CD4-positive, alpha-beta T cell (primary cell): ENCODE measurements around the gene EHF. TPM values are rescaled to one million over a fixed set of nuclear protein-coding genes. Genes with fewer than 3 reads are reported as not detected.

Source experiments
- ATAC-seq: fragments of 200-7000 bp; cut with Tn5 transposase; one replicate; pipeline ENCODE4 v1.10.0; 2022; ENCODE audit warnings: mild to moderate bottlenecking; ENCODE audit not compliant: poor library complexity
- CTCF ChIA-PET: fragments of 350-600 bp; sonication (Branson Sonifier 250); formaldehyde crosslinking; loops from one replicate; lab custom pipeline; 2021; ENCODE audit warnings: antibody characterized with exemption, inconsistent platforms; lab: Charles Lee
- POLR2A ChIA-PET: fragments of 350-600 bp; sonication (Branson Sonifier 250); formaldehyde crosslinking; loops from one replicate; lab custom pipeline; 2021; ENCODE audit warnings: antibody characterized with exemption, inconsistent platforms; lab: Charles Lee
- DNase-seq, 14 experiments: peaks; one replicate each; pipeline ENCODE4 v3.0.0-alpha.2; 2013 to 2020; ENCODE audit warnings: mixed read lengths in 2 of 14
- H3K27ac ChIP-seq, 2 donors: one replicate each; pipeline versions ENCODE4 v1.5.1 to v1.7.0; 2013; ENCODE audit warnings: low read length in 2 of 2, low read depth in 1 of 2, mild to moderate bottlenecking in 1 of 2
- H3K27me3 ChIP-seq, 2 experiments: 1 replicate in 1 of 2; 2 replicates in 1 of 2; pipeline versions ENCODE4 v1.6.1 to v1.7.0; 2013; ENCODE audit warnings: low read length in 2 of 2, control low read depth in 1 of 2, mild to moderate bottlenecking in 1 of 2, moderate library complexity in 1 of 2; ENCODE audit not compliant: insufficient read depth in 2 of 2, control insufficient read depth in 1 of 2
- H3K36me3 ChIP-seq: one replicate; pipeline ENCODE4 v1.6.1; 2013; ENCODE audit warnings: low read length, control low read depth; ENCODE audit not compliant: insufficient read depth
- H3K4me1 ChIP-seq: one replicate; pipeline ENCODE4 v1.6.1; 2013; ENCODE audit warnings: low read length, control low read depth; ENCODE audit not compliant: insufficient read depth
- H3K4me3 ChIP-seq: one replicate; pipeline ENCODE4 v1.5.1; 2013; ENCODE audit warnings: mild to moderate bottlenecking, low read length, moderate library complexity
- H3K9me3 ChIP-seq, 2 experiments: 1 replicate in 1 of 2; 2 replicates in 1 of 2; pipeline versions ENCODE4 v1.6.1 to v1.7.0; 2013; ENCODE audit warnings: low read length in 2 of 2, mild to moderate bottlenecking in 2 of 2, control low read depth in 1 of 2, moderate library complexity in 1 of 2; ENCODE audit not compliant: control insufficient read depth in 1 of 2, insufficient read depth in 1 of 2
- H3K27ac Mint-ChIP-seq: one replicate; pipeline ENCODE4 v1.8.0; 2020; ENCODE audit warnings: mixed read lengths
- H3K27me3 Mint-ChIP-seq: one replicate; pipeline ENCODE4 v1.8.0; 2021; ENCODE audit warnings: mixed read lengths
- H3K36me3 Mint-ChIP-seq: one replicate; pipeline ENCODE4 v1.8.0; 2021; ENCODE audit warnings: low read depth, mixed read lengths
- H3K4me1 Mint-ChIP-seq: one replicate; pipeline ENCODE4 v1.8.0; 2021; ENCODE audit warnings: low read depth, mixed read lengths
- H3K4me3 Mint-ChIP-seq: one replicate; pipeline ENCODE4 v1.8.0; 2020; ENCODE audit warnings: mild to moderate bottlenecking, mixed read lengths
- H3K9me3 Mint-ChIP-seq: one replicate; pipeline ENCODE4 v1.8.0; 2020; ENCODE audit warnings: mixed read lengths
- CTCF ChIP-seq: fragments of 200-600 bp; IDR thresholded peaks from one replicate; pipeline ENCODE4 v1.8.0; 2022; ENCODE audit warnings: antibody characterized with exemption, mild to moderate bottlenecking
- intact Hi-C, 2 experiments: fragments of 100-400 bp; cut with DNase I in 1 of 2; cut with micrococcal nuclease in 1 of 2; formaldehyde crosslinking; loops; one replicate each; pipeline versions ENCODE4 v1.15.1 to v1.9.0; 2023 to 2025; cut with DNase I, micrococcal nuclease
- total RNA-seq, 174 experiments: library from RNA in 2 of 174; stranded (reverse) in 2 of 174; gene quantifications; one replicate each; pipeline ENCODE4 v1.2.3 and lab custom pipeline; 2021 to 2026

Gene EHF
- total RNA-seq, 2 experiments from 2014 or later = not detected

- no peak for ATAC-seq
- H3K4me1 ChIP-seq = no peaks in the 10 kb centered on the region
- CTCF ChIA-PET = no interaction called here
These were observed 24.8 kb upstream of the EHF start for GRCh38 chr11:34595960-34596644.

GRCh38 chr11:34599406-34599945 is 21.4 kb upstream of the EHF start:
- ATAC-seq (no peak), DNase-seq (no peak)
- POLR2A ChIA-PET = no interaction called here
- Histone ChIP-seq H3K36me3 (no peaks in the 10 kb centered on the region), H3K27me3 (peaks cover 0 to 1% of the 10 kb centered on the region in 2 experiments), H3K27ac (no peak overlapping the region), H3K4me1 (no peaks in the 10 kb centered on the region), H3K4me3 (no peak overlapping the region), H3K9me3 (no peaks in the 10 kb centered on the region)
- H3K27ac Mint-ChIP-seq = no peak overlapping the region
- H3K36me3 Mint-ChIP-seq = no peaks in the 10 kb centered on the region
- H3K9me3 Mint-ChIP-seq = no peaks in the 10 kb centered on the region
- H3K4me3 Mint-ChIP-seq = no peak overlapping the region
- CTCF ChIA-PET = no interaction called here
- peaks cover 3% of the 10 kb centered on the region for H3K27me3 Mint-ChIP-seq
- intact Hi-C loops = no loop called here
- H3K4me1 Mint-ChIP-seq = peaks cover 8% of the 10 kb centered on the region
- no peak for TF ChIP-seq CTCF

More at GRCh38 chr11:34595960-34596644, 24.8 kb upstream of the EHF start:
- no peaks in the 10 kb centered on the region for H3K36me3 ChIP-seq
- POLR2A ChIA-PET = no interaction called here
- no peaks in the 10 kb centered on the region for H3K36me3 Mint-ChIP-seq
- peaks cover 18% of the 10 kb centered on the region for H3K27me3 Mint-ChIP-seq
- DNase-seq = no peak
- intact Hi-C loops = no loop called here
- H3K27ac Mint-ChIP-seq = no peak overlapping the region
- H3K27ac ChIP-seq = no peak overlapping the region
- peaks cover 0 to 3% of the 10 kb centered on the region in 2 experiments for H3K27me3 ChIP-seq
- H3K9me3 ChIP-seq = no peaks in the 10 kb centered on the region
- H3K9me3 Mint-ChIP-seq = peaks cover 5% of the 10 kb centered on the region
- H3K4me1 Mint-ChIP-seq = peaks cover 8% of the 10 kb centered on the region
- no peak for TF ChIP-seq CTCF
- no peak overlapping the region for H3K4me3 ChIP-seq
- H3K4me3 Mint-ChIP-seq = no peak overlapping the region

- no peak for TF ChIP-seq CTCF
- Mint-ChIP-seq H3K36me3 (no peaks in the 10 kb centered on the region), H3K27ac (no peak overlapping the region), H3K9me3 (no peaks in the 10 kb centered on the region), H3K4me1 (peaks cover 8% of the 10 kb centered on the region), H3K4me3 (no peak overlapping the region), H3K27me3 (no peaks in the 10 kb centered on the region)
- H3K36me3 ChIP-seq = no peaks in the 10 kb centered on the region
- H3K9me3 ChIP-seq = no peaks in the 10 kb centered on the region
- H3K4me3 ChIP-seq = no peak overlapping the region
- no peaks in the 10 kb centered on the region for H3K4me1 ChIP-seq
- no peaks in the 10 kb centered on the region for H3K27me3 ChIP-seq
- no peak overlapping the region for H3K27ac ChIP-seq
- intact Hi-C loops = no loop called here
- ATAC-seq (no peak), DNase-seq (no peak)
- ChIA-PET CTCF (no interaction called here), POLR2A (no interaction called here)
These were observed 20.4 kb upstream of the EHF start for GRCh38 chr11:34600339-34601084.
